Measurements from ENCODE around the gene NEAT1. TPM values are rescaled to one million over a fixed set of nuclear protein-coding genes. Genes with fewer than 3 reads are reported as not detected.

NEAT1 gene
- polyA plus RNA-seq, 1 donor from 2014 or later, result 4.2 TPM

DNA sequence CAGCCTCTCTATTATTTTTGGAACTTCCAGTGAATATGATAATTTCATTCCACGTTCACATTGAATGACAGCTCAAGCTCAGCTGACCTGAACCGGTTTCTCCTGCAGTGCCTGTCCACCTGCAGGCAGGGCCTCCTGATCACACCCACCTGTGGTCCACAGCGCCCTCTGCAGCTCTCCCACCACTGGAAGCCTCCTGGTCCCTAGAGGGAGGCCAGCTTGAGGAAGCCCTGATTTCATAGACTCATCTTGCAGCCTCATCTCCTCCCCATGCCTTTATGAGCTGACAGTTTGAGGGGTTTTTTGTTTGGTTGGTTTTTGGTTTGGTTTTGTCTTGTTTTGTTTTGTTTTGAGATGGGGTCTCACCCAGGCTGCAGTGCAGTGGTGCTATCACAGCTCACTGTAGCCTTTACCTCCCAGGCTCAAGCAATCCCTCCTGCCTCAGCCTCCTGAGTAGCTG, 46.3 kb downstream of the NEAT1 start:
- no peak overlapping the region for H3K27ac ChIP-seq (ENCODE audit: low read length)
- no peaks in the 10 kb centered on the region for H3F3A ChIP-seq (ENCODE audit: insufficient read depth, low read length, poor library complexity, severe bottlenecking)
- H3K4me3 ChIP-seq (ENCODE audit: low read length), result no peak overlapping the region
- H3K36me3 ChIP-seq (ENCODE audit: insufficient read depth, low read length), result no peaks in the 10 kb centered on the region
- no peak overlapping the region for H3K4me2 ChIP-seq (ENCODE audit: low read length)
- no peak overlapping the region for H3K9ac ChIP-seq (ENCODE audit: low read length)
- no peak for TF ChIP-seq EZH2 (IDR thresholded peaks at IDR 0.05; ENCODE audit: borderline replicate concordance, insufficient read depth, low read length, poor library complexity, severe bottlenecking)
- TF ChIP-seq EP300 (conservative IDR thresholded peaks at IDR 0.05; ENCODE audit: poor library complexity, severe bottlenecking), result no peak
- TF ChIP-seq SMC3 (conservative IDR thresholded peaks at IDR 0.05; ENCODE audit: poor library complexity), result no peak
- TF ChIP-seq, protein P1, sequence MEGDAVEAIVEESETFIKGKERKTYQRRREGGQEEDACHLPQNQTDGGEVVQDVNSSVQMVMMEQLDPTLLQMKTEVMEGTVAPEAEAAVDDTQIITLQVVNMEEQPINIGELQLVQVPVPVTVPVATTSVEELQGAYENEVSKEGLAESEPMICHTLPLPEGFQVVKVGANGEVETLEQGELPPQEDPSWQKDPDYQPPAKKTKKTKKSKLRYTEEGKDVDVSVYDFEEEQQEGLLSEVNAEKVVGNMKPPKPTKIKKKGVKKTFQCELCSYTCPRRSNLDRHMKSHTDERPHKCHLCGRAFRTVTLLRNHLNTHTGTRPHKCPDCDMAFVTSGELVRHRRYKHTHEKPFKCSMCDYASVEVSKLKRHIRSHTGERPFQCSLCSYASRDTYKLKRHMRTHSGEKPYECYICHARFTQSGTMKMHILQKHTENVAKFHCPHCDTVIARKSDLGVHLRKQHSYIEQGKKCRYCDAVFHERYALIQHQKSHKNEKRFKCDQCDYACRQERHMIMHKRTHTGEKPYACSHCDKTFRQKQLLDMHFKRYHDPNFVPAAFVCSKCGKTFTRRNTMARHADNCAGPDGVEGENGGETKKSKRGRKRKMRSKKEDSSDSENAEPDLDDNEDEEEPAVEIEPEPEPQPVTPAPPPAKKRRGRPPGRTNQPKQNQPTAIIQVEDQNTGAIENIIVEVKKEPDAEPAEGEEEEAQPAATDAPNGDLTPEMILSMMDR (IDR thresholded peaks at IDR 0.05; ENCODE audit: poor library complexity, severe bottlenecking), result peak; percentile 43
- no peak for TF ChIP-seq POLR2AphosphoS5 (IDR thresholded peaks at IDR 0.05)
- TF ChIP-seq MXI1 (conservative IDR thresholded peaks at IDR 0.05; ENCODE audit: poor library complexity, severe bottlenecking), result no peak
- no peak overlapping the region for H2AFZ ChIP-seq (ENCODE audit: low read depth, low read length)
- peaks cover 8% of the 10 kb centered on the region for H3K79me2 ChIP-seq (replicated peaks; ENCODE audit: insufficient read depth, low read length)
- H3K9me3 ChIP-seq (ENCODE audit: low read length), result no peaks in the 10 kb centered on the region
- no peaks in the 10 kb centered on the region for H4K20me1 ChIP-seq (ENCODE audit: insufficient read depth)
- no peaks in the 10 kb centered on the region for H3K9me2 ChIP-seq (ENCODE audit: insufficient read depth, low read length)
- no peaks in the 10 kb centered on the region for H3K27me3 ChIP-seq (ENCODE audit: insufficient read depth, low read depth, low read length)

GRCh38 chr11:65470433-65471049, 47.9 kb downstream of the NEAT1 start:
- Histone ChIP-seq H3F3A (ENCODE audit: insufficient read depth, low read length, poor library complexity, severe bottlenecking) (no peaks in the 10 kb centered on the region), H3K9me2 (ENCODE audit: insufficient read depth, low read length) (no peaks in the 10 kb centered on the region), H3K4me3 (ENCODE audit: low read length) (no peak overlapping the region), H3K4me2 (ENCODE audit: low read length) (no peak overlapping the region), H3K27me3 (ENCODE audit: insufficient read depth, low read depth, low read length) (no peaks in the 10 kb centered on the region), H2AFZ (ENCODE audit: low read depth, low read length) (no peak overlapping the region), H3K27ac (ENCODE audit: low read length) (no peak overlapping the region), H4K20me1 (ENCODE audit: insufficient read depth) (no peaks in the 10 kb centered on the region), H3K79me2 (replicated peaks; ENCODE audit: insufficient read depth, low read length) (peaks cover 8% of the 10 kb centered on the region), H3K9ac (ENCODE audit: low read length) (no peak overlapping the region), H3K9me3 (ENCODE audit: low read length) (no peaks in the 10 kb centered on the region), H3K36me3 (ENCODE audit: insufficient read depth, low read length) (no peaks in the 10 kb centered on the region)
- TF ChIP-seq TAF1 (IDR thresholded peaks at IDR 0.05; ENCODE audit: low read depth), result no peak
- no peak for TF ChIP-seq EZH2 (IDR thresholded peaks at IDR 0.05; ENCODE audit: borderline replicate concordance, insufficient read depth, low read length, poor library complexity, severe bottlenecking)
- TF ChIP-seq MXI1 (conservative IDR thresholded peaks at IDR 0.05; ENCODE audit: poor library complexity, severe bottlenecking), result no peak
- no peak for TF ChIP-seq RAD21 (conservative IDR thresholded peaks at IDR 0.05)
- TF ChIP-seq, protein P1 (IDR thresholded peaks at IDR 0.05; ENCODE audit: poor library complexity, severe bottlenecking), result no peak
- no peak for TF ChIP-seq EP300 (conservative IDR thresholded peaks at IDR 0.05; ENCODE audit: poor library complexity, severe bottlenecking)
- no peak for TF ChIP-seq POLR2AphosphoS5 (IDR thresholded peaks at IDR 0.05)

DNA sequence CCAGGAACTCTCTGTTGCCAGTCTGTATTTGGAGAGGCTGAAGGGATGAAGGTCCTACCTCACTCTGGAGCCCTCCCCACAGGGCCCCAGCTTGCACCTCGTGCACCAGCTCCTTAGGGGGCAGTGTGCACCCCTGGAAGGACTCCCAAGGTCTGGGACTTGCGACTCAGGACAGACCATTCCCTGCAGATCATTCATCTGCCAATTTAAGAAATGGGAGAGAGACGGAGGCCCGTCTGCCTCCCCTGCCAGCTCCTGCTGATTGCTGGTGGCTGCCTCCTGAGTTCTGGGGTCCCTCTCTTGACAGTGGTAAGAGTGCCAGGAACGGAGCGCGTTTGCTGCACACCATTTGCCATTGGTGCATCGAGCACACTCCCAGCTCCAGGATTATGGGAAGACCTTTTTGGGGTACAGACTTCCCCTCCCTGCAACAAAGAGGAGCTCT, 48.9 kb downstream of the NEAT1 start:
- no peaks in the 10 kb centered on the region for H3K9me2 ChIP-seq (ENCODE audit: insufficient read depth, low read length)
- no peaks in the 10 kb centered on the region for H3K36me3 ChIP-seq (ENCODE audit: insufficient read depth, low read length)
- H3K9ac ChIP-seq (ENCODE audit: low read length), result no peak overlapping the region
- no peaks in the 10 kb centered on the region for H3K27me3 ChIP-seq (ENCODE audit: insufficient read depth, low read depth, low read length)
- no peaks in the 10 kb centered on the region for H3F3A ChIP-seq (ENCODE audit: insufficient read depth, low read length, poor library complexity, severe bottlenecking)
- H3K27ac ChIP-seq (ENCODE audit: low read length), result no peak overlapping the region
- H3K4me3 ChIP-seq (ENCODE audit: low read length), result no peak overlapping the region
- H2AFZ ChIP-seq (ENCODE audit: low read depth, low read length), result no peak overlapping the region
- TF ChIP-seq, protein P1 (IDR thresholded peaks at IDR 0.05; ENCODE audit: poor library complexity, severe bottlenecking), result peak; percentile 21
- TF ChIP-seq, protein P2, sequence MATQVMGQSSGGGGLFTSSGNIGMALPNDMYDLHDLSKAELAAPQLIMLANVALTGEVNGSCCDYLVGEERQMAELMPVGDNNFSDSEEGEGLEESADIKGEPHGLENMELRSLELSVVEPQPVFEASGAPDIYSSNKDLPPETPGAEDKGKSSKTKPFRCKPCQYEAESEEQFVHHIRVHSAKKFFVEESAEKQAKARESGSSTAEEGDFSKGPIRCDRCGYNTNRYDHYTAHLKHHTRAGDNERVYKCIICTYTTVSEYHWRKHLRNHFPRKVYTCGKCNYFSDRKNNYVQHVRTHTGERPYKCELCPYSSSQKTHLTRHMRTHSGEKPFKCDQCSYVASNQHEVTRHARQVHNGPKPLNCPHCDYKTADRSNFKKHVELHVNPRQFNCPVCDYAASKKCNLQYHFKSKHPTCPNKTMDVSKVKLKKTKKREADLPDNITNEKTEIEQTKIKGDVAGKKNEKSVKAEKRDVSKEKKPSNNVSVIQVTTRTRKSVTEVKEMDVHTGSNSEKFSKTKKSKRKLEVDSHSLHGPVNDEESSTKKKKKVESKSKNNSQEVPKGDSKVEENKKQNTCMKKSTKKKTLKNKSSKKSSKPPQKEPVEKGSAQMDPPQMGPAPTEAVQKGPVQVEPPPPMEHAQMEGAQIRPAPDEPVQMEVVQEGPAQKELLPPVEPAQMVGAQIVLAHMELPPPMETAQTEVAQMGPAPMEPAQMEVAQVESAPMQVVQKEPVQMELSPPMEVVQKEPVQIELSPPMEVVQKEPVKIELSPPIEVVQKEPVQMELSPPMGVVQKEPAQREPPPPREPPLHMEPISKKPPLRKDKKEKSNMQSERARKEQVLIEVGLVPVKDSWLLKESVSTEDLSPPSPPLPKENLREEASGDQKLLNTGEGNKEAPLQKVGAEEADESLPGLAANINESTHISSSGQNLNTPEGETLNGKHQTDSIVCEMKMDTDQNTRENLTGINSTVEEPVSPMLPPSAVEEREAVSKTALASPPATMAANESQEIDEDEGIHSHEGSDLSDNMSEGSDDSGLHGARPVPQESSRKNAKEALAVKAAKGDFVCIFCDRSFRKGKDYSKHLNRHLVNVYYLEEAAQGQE (IDR thresholded peaks at IDR 0.05; ENCODE audit: borderline replicate concordance), result no peak
- H3K9me3 ChIP-seq (ENCODE audit: low read length), result no peaks in the 10 kb centered on the region
- H3K79me2 ChIP-seq (replicated peaks; ENCODE audit: insufficient read depth, low read length), result peaks cover 10% of the 10 kb centered on the region
- H4K20me1 ChIP-seq (ENCODE audit: insufficient read depth), result no peaks in the 10 kb centered on the region
- no peak overlapping the region for H3K4me2 ChIP-seq (ENCODE audit: low read length)

Data from neural cell (in vitro differentiated cells).